Heart left ventricle (tissue), 13 donors: ENCODE results near the gene ATOH1.

Experiments used
- CTCF ChIP-seq, 12 donors: fragments of 200-600 bp; sonication (generic) in 4 of 12; IDR thresholded peaks; one replicate each; pipeline versions ENCODE4 v1.5.0 to v1.8.0; 2018 to 2022; ENCODE audit warnings: antibody characterized with exemption in 12 of 12, mild to moderate bottlenecking in 5 of 12
- POLR2A ChIP-seq, 2 donors: fragments of 450-650 bp; IDR thresholded peaks; one replicate each; pipeline ENCODE4 v1.6.1; 2017; ENCODE audit warnings: antibody characterized with exemption in 2 of 2, mild to moderate bottlenecking in 2 of 2, moderate library complexity in 2 of 2
- donor health status: ischemic (EF 13 %, LVEDD 7.1; RV severe dilation, severe dysfunction).
- donor health status: DM: no; HTN: yes; CAD: no.
- donor health status: DM: no; HTN: no; CAD: no.
- donor health status: ischemic (EF 25% LVEDD 6.9; RV normal size, moderate dysfunction).
- donor health status: ischemic (EF 25% LVEDD 5.7; RV mildly dilated, moderate dysfunction).
- donor health status: ischemic (EF 35%, LVEDD 5.7; RV mildly dilated, moderate dysfunction).
- donor health status: nonischemic (EF 11% LVEDD 7.7; RV severe dilation, severe dysfunction).
- donor health status: DM: yes; HTN: yes; CAD: no.
- donor health status: PGD.
- donor health status: ischemic (EF 29% LVEDD 5.4; RV normal size, mild dysfunction).
- donor health status: nonischemic (EF 23%, LVEDD 6.1; RV moderate dilation, normal function).

DNA sequence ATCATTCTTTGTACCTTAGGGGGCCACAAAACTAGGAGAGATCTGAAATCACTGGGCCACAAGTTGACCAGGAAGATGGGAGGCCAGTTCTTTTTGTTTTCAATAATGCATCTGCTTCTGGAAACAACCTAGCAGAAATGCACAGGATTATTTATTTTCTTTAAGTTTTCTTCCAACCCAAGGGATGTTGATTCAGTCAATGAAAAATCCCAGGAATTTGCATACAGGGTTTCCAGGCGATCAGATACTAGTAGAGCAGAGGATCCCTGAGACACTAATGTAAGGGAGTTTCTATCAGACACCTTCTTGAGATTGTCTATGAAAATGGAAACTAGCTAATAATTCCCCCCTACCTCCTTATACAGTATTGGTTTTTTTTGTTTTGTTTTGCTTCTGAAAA, 7.4 kb downstream of the ATOH1 start:
- TF ChIP-seq CTCF (IDR thresholded peaks at IDR 0.05) (no peak), POLR2A (IDR thresholded peaks at IDR 0.05) (no peak)
